OCI-LY7 (cell line): ENCODE results near the gene TRIM7.

Experiments
- CTCF ChIP-seq: fragments of 200-600 bp; sonication (generic); conservative IDR thresholded peaks from 2 replicates; pipeline ENCODE4 v1.5.1; 2014; ENCODE audit warnings: mild to moderate bottlenecking, antibody characterized with exemption, low read length, moderate library complexity, mixed read lengths
- EZH2phosphoT487 ChIP-seq: fragments of 200-600 bp; sonication (generic); IDR thresholded peaks from 2 replicates; pipeline ENCODE4 v1.6.1; 2018; ENCODE audit warnings: low read depth, borderline replicate concordance, mild to moderate bottlenecking, mixed run types, antibody characterized with exemption, low read length, moderate library complexity, mixed read lengths

DNA sequence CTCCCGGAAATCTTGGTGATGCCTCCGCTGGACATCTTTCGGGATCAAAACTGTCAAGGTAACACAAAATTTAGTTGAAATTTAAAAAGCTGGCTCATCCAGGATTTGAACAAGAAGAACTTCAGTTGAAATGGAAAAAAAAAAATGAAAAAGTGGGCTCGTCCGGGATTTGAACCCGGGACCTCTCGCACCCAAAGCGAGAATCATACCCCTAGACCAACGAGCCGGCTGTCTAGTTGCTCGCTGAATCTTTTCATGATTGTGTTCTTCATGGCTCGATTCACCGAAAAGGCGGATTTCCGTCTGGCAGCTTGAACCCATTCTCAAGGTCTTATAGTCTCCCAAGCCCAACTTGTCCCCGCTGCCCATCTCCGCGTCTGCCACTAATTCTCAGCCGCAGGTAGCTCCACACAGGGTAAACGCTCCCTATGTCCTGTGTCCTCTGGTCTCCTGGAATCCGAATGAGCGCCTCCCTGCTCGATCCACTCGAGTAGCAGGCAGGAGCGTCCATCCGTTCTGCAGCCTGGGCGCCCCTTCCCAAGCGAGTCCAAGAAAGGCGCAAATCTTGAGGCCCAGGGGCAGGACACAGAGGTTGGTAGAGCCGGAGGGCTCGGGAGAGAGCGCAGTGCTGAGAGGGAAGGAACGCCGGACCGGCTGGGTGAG is 16.2 kb downstream of the TRIM7 start:
- TF ChIP-seq CTCF (peak; percentile 33; the same call in 1 of the 2 replicates), EZH2phosphoT487 (no peak)
